Measurements from ENCODE around the gene ASCC1. TPM values are rescaled to one million over a fixed set of nuclear protein-coding genes. Genes with fewer than 3 reads are reported as not detected.
A peak's percentile ranks its signal among the peaks of the same experiment; 100 is the strongest.

The ASCC1 gene
- total RNA-seq, 6 experiments from 2014 or later, result 21.0 to 29.6 (median 25.3) TPM

DNA sequence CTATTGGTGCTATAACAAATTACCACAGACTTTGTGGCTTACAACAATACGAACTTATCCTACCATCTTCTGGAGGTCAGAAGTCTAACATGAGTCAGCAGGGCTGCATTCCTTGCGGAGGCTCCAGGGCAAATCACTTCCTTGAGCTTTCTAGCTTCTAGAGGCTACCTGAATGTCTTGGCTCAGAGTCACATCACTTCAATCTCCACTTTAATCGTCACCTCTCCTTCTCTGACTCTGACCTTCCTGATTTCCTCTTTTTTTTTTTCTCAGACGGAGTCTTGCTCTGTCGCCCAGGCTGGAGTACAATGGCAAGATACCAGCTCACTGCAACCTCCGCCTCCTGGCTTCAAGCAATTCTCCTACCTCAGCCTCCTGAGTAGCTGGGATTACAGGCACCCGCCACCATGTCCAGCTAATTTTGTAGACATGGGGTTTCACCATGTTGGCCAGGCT lies 44.9 kb downstream of the ASCC1 start:
- Mint-ChIP-seq H3K36me3 (ENCODE audit: low read depth) (no peaks in the 10 kb centered on the region; the same call in 1 of the 2 replicates), H3K9me3 (no peaks in the 10 kb centered on the region), H3K4me3 (peak overlapping the region; percentile 49; the same call in 1 of the 2 replicates), H3K27me3 (ENCODE audit: insufficient read depth) (no peaks in the 10 kb centered on the region), H3K27ac (peak overlapping the region; percentile 76), H3K4me1 (ENCODE audit: low read depth) (peaks cover 27% of the 10 kb centered on the region)
- no peak for TF ChIP-seq CTCF (IDR thresholded peaks at IDR 0.05)
- DNase-seq, result peak; percentile 90

GRCh38 chr10:72170733-72171132 lies 45.3 kb downstream of the ASCC1 start:
- Mint-ChIP-seq H3K4me3 (0 out of 2 replicates have a peak overlapping the region, but pooled peaks have one; percentile 32), H3K9me3 (no peaks in the 10 kb centered on the region), H3K27me3 (ENCODE audit: insufficient read depth) (no peaks in the 10 kb centered on the region), H3K27ac (0 out of 2 replicates have a peak overlapping the region, but pooled peaks have one; percentile 44), H3K4me1 (ENCODE audit: low read depth) (peaks cover 27% of the 10 kb centered on the region), H3K36me3 (ENCODE audit: low read depth) (no peaks in the 10 kb centered on the region; the same call in 1 of the 2 replicates)
- TF ChIP-seq CTCF (IDR thresholded peaks at IDR 0.05), result no peak
- no peak for DNase-seq

DNA sequence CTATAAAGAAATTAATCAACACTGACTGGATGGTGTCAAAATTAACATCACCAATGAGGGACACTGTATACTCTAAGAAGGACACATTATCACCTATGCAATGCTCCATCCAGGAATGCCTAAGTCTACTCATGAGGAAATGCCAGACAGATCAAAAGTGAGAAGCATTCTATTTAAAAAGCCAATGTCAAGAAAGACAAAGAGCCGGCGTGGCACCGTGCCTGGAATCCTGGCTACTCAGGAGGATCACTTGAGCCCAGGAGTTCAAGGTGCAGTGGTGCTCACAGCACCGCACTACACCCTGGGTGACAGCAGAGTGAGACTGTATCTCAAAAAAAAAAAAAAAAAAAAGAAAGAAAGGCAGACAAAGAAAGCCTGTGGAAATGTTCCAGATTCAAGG lies 45.8 kb downstream of the ASCC1 start:
- Mint-ChIP-seq H3K4me1 (ENCODE audit: low read depth) (peaks cover 27% of the 10 kb centered on the region), H3K4me3 (peak overlapping the region; percentile 32; the same call in 1 of the 2 replicates), H3K36me3 (ENCODE audit: low read depth) (no peaks in the 10 kb centered on the region; the same call in 1 of the 2 replicates), H3K9me3 (no peaks in the 10 kb centered on the region), H3K27me3 (ENCODE audit: insufficient read depth) (no peaks in the 10 kb centered on the region), H3K27ac (peak overlapping the region; percentile 44; the same call in 1 of the 2 replicates)
- DNase-seq, result no peak
- no peak for TF ChIP-seq CTCF (IDR thresholded peaks at IDR 0.05)

DNA sequence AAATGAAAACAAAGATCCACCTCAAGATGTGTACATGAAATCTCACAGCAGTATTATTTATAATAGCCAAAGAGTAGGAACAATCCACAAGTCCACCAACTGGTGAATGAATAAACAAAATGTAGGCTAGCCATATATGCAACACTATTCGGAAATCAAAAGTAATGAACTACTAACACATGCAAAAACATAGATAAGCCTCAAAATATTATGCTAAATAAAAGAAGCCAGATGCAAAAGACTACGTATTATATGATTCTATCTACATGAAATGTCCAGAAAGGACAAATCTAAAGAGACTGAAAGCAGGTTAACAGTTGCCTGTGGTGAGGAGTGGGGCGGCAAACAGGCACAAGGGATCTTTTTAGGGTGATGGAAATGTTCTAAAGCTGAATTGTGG lies 49.0 kb downstream of the ASCC1 start:
- no peak overlapping the region for H3K4me3 Mint-ChIP-seq
- no peak for DNase-seq
- no peak overlapping the region for H3K27ac Mint-ChIP-seq
- peaks cover 36% of the 10 kb centered on the region for H3K4me1 Mint-ChIP-seq (ENCODE audit: low read depth)
- no peaks in the 10 kb centered on the region; the same call in 1 of the 2 replicates for H3K9me3 Mint-ChIP-seq
- TF ChIP-seq CTCF (IDR thresholded peaks at IDR 0.05), result no peak
- H3K36me3 Mint-ChIP-seq (ENCODE audit: low read depth), result peaks cover 5% of the 10 kb centered on the region
- no peaks in the 10 kb centered on the region for H3K27me3 Mint-ChIP-seq (ENCODE audit: insufficient read depth)

DNA sequence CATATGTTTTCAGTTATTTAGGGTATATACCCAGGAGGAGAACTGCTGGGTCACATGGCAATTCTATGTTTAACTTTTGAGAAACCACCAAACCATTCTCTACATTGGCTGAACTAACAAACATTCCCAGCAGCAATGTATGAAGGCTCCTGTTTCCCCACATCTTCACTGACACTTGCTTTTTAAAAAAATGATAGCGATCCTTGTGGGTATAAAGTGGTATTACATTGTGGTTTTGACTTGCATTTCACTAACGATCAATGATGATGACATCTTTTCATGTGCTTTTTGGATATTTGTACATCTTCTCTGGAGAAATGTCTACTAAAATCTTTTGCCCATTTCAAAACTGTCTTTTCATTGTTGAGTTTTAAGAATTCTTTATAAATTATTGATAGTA lies 51.5 kb downstream of the ASCC1 start:
- Mint-ChIP-seq H3K4me1 (ENCODE audit: low read depth) (peaks cover 13% of the 10 kb centered on the region), H3K36me3 (ENCODE audit: low read depth) (peaks cover 14% of the 10 kb centered on the region), H3K27ac (no peak overlapping the region), H3K4me3 (no peak overlapping the region), H3K9me3 (no peaks in the 10 kb centered on the region; the same call in 1 of the 2 replicates), H3K27me3 (ENCODE audit: insufficient read depth) (no peaks in the 10 kb centered on the region)
- DNase-seq, result no peak
- TF ChIP-seq CTCF (IDR thresholded peaks at IDR 0.05), result peak; percentile 48; the same call in 1 of the 2 replicates
